Lower lobe of right lung (tissue), 2 donors: Measurements from ENCODE around the gene PPM1J. TPM values are rescaled to one million over a fixed set of nuclear protein-coding genes. Genes with fewer than 3 reads are reported as not detected.

Experiments used
- ATAC-seq, 2 donors: fragments of 200-7000 bp; cut with Tn5 transposase; one replicate each; pipeline ENCODE4 v1.9.1; 2020 to 2022; ENCODE audit warnings: mild to moderate bottlenecking in 2 of 2, moderate library complexity in 2 of 2
- DNase-seq: peaks from one replicate; pipeline ENCODE4 v3.0.0-alpha.2; 2020
- H3K27ac ChIP-seq: fragments of 200-600 bp; one replicate; pipeline ENCODE4 v1.8.0; 2022
- H3K27me3 ChIP-seq: fragments of 200-600 bp; one replicate; pipeline ENCODE4 v1.8.0; 2022; ENCODE audit warnings: low read depth
- H3K36me3 ChIP-seq: fragments of 200-600 bp; one replicate; pipeline ENCODE4 v1.8.0; 2022; ENCODE audit warnings: mild to moderate bottlenecking
- H3K4me1 ChIP-seq: fragments of 200-600 bp; one replicate; pipeline ENCODE4 v1.8.0; 2022
- H3K4me3 ChIP-seq: fragments of 200-600 bp; one replicate; pipeline ENCODE4 v1.8.0; 2022; ENCODE audit warnings: mild to moderate bottlenecking
- H3K9me3 ChIP-seq: fragments of 200-600 bp; one replicate; pipeline ENCODE4 v1.8.0; 2022
- intact Hi-C: fragments of 100-400 bp; cut with DNase I; formaldehyde crosslinking; loops from one replicate; pipeline ENCODE4 v1.11.0; 2022
- total RNA-seq: library from RNA; stranded (reverse); fragmentation: NEBNext Ultra II Directional; extraction: Animal tissue kit (Norgen Biotek cat#: 25700); gene quantifications from one replicate; pipeline ENCODE4 v1.2.1, GENCODE V29; 2021
- TF ChIP-seq, protein P1 (sequence below): fragments of 200-600 bp; IDR thresholded peaks from one replicate; pipeline ENCODE4 v1.8.0; 2022; ENCODE audit warnings: antibody characterized with exemption, mild to moderate bottlenecking
- donor health status: DM: no; HTN: yes; CAD: no; lungs with severe emphysema.

PPM1J gene
- total RNA-seq, 1 donor from 2014 or later, result 0.30 TPM

GRCh38 chr1:112698366-112699310 lies 16.5 kb downstream of the PPM1J start:
- intact Hi-C loops, result no loop called here
- H3K4me1 ChIP-seq, result peaks cover 54% of the 10 kb centered on the region

GRCh38 chr1:112697781-112698201 lies 17.3 kb downstream of the PPM1J start:
- H3K4me1 ChIP-seq, result peaks cover 45% of the 10 kb centered on the region
- H3K27ac ChIP-seq, result peak overlapping the region; percentile 3
- intact Hi-C loops, result no loop called here
- peaks cover 95% of the 10 kb centered on the region for H3K36me3 ChIP-seq
- no peaks in the 10 kb centered on the region for H3K27me3 ChIP-seq
- H3K9me3 ChIP-seq, result no peaks in the 10 kb centered on the region
- DNase-seq (no peak), ATAC-seq (no peak)
- no peak overlapping the region for H3K4me3 ChIP-seq
- TF ChIP-seq, protein P1, sequence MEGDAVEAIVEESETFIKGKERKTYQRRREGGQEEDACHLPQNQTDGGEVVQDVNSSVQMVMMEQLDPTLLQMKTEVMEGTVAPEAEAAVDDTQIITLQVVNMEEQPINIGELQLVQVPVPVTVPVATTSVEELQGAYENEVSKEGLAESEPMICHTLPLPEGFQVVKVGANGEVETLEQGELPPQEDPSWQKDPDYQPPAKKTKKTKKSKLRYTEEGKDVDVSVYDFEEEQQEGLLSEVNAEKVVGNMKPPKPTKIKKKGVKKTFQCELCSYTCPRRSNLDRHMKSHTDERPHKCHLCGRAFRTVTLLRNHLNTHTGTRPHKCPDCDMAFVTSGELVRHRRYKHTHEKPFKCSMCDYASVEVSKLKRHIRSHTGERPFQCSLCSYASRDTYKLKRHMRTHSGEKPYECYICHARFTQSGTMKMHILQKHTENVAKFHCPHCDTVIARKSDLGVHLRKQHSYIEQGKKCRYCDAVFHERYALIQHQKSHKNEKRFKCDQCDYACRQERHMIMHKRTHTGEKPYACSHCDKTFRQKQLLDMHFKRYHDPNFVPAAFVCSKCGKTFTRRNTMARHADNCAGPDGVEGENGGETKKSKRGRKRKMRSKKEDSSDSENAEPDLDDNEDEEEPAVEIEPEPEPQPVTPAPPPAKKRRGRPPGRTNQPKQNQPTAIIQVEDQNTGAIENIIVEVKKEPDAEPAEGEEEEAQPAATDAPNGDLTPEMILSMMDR, result no peak

More at GRCh38 chr1:112698366-112699310, 16.5 kb downstream of the PPM1J start:
- ATAC-seq (no peak), DNase-seq (no peak)
- TF ChIP-seq, protein P1, result no peak
- Histone ChIP-seq H3K4me3 (no peak overlapping the region), H3K27me3 (no peaks in the 10 kb centered on the region), H3K36me3 (peaks cover 92% of the 10 kb centered on the region), H3K27ac (peak overlapping the region; percentile 84), H3K9me3 (no peaks in the 10 kb centered on the region)

DNA sequence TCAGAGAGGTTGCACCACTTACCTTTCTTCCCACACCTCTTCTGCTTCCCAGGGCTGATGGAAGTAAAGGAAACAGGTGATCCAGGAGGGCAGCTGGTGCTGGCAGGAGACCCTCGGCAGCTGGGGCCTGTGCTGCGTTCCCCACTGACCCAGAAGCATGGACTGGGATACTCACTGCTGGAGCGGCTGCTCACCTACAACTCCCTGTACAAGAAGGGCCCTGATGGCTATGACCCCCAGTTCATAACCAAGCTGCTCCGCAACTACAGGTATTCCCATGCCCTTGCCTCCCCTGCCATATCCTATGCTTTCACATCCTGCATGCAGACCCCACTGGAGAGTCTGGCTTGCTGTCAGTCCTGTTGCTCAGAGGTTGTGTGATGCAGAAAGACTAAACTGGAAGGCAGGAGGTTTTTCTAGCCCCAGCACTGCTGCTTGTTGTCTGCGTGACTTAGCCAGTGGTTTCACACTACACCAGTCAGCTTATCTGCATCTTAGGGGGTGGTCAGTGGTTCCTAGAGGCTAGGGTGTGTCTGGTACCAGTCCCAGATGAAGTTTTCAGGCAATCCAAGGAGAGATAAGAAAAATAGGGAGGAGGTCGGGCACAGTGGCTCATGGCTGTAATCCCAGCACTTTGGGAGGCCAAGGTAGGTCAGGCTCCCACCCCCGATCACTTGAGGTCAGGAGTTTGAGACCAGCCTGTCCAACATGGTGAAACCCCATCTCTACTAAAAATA lies 18.4 kb downstream of the PPM1J start:
- Histone ChIP-seq H3K9me3 (no peaks in the 10 kb centered on the region), H3K36me3 (peaks cover 96% of the 10 kb centered on the region), H3K4me3 (no peak overlapping the region), H3K27me3 (no peaks in the 10 kb centered on the region), H3K4me1 (peaks cover 35% of the 10 kb centered on the region), H3K27ac (no peak overlapping the region)
- intact Hi-C loops, result no loop called here
- TF ChIP-seq, protein P1, result no peak
- ATAC-seq, result no peak
- DNase-seq, result no peak

GRCh38 chr1:112695276-112695675 lies 19.9 kb downstream of the PPM1J start:
- no peak for ATAC-seq
- Histone ChIP-seq H3K36me3 (peaks cover 100% of the 10 kb centered on the region), H3K4me1 (peaks cover 20% of the 10 kb centered on the region), H3K27ac (no peak overlapping the region), H3K9me3 (no peaks in the 10 kb centered on the region), H3K4me3 (no peak overlapping the region), H3K27me3 (no peaks in the 10 kb centered on the region)
- no peak for DNase-seq
- TF ChIP-seq, protein P1, result no peak
- intact Hi-C loops, result no loop called here

GRCh38 chr1:112694363-112694929 lies 20.7 kb downstream of the PPM1J start:
- Histone ChIP-seq H3K9me3 (no peaks in the 10 kb centered on the region), H3K27ac (no peak overlapping the region), H3K4me3 (no peak overlapping the region), H3K27me3 (no peaks in the 10 kb centered on the region), H3K36me3 (peaks cover 100% of the 10 kb centered on the region), H3K4me1 (peaks cover 12% of the 10 kb centered on the region)
- DNase-seq, result no peak
- intact Hi-C loops, result no loop called here
- TF ChIP-seq, protein P1, result no peak
- no peak for ATAC-seq
